RKO (cell line): Measurements from ENCODE around the gene NMUR2.

Source experiments
- DNase-seq: peaks from one replicate; pipeline ENCODE4 v3.0.0-alpha.2; 2016; ENCODE audit warnings: low spot score

The NMUR2 gene

GRCh38 chr5:152405145-152405544, at the start of gene NMUR2:
NMUR2 (minus strand) TSS chr5:152405279; CDS start chr5:152405113, 166 bp downstream.
- DNase-seq: no peak

GRCh38 chr5:152443935-152444334, 38.9 kb upstream of the NMUR2 start:
- no peak for DNase-seq

GRCh38 chr5:152439791-152440190, 34.7 kb upstream of the NMUR2 start:
- no peak for DNase-seq

- no peak for DNase-seq
Observed at GRCh38 chr5:152437866-152438265, 32.8 kb upstream of the NMUR2 start.

- DNase-seq: no peak
Observed at GRCh38 chr5:152427721-152428120, 22.6 kb upstream of the NMUR2 start.

- DNase-seq: no peak
Observed at GRCh38 chr5:152425083-152425482, 20.0 kb upstream of the NMUR2 start.

- DNase-seq: no peak
Observed at GRCh38 chr5:152424501-152424900, 19.4 kb upstream of the NMUR2 start.

- no peak for DNase-seq
Observed at GRCh38 chr5:152422081-152422480, 17.0 kb upstream of the NMUR2 start.

GRCh38 chr5:152412129-152412528, 7.0 kb upstream of the NMUR2 start:
- DNase-seq: no peak

GRCh38 chr5:152406082-152406481, 1.0 kb upstream of the NMUR2 start:
- DNase-seq: no peak

GRCh38 chr5:152404494-152404893, 585 bp downstream of the NMUR2 start:
- no peak for DNase-seq

- DNase-seq: no peak
Observed at GRCh38 chr5:152403046-152403445, 2.0 kb downstream of the NMUR2 start.

GRCh38 chr5:152400846-152401245, 4.2 kb downstream of the NMUR2 start:
- no peak for DNase-seq

GRCh38 chr5:152397581-152397980, 7.5 kb downstream of the NMUR2 start:
- DNase-seq: no peak

- no peak for DNase-seq
Observed at GRCh38 chr5:152393441-152393840, 11.6 kb downstream of the NMUR2 start.

- DNase-seq: no peak
Observed at GRCh38 chr5:152389208-152389849, 15.8 kb downstream of the NMUR2 start.

- DNase-seq: no peak
Observed at GRCh38 chr5:152388610-152389009, 16.5 kb downstream of the NMUR2 start.

- DNase-seq: no peak
Observed at GRCh38 chr5:152380415-152381123, 24.5 kb downstream of the NMUR2 start.

- peak; percentile 24 for DNase-seq
Observed at GRCh38 chr5:152379331-152379730, 25.7 kb downstream of the NMUR2 start.

- DNase-seq: no peak
Observed at GRCh38 chr5:152378730-152379129, 26.3 kb downstream of the NMUR2 start.

GRCh38 chr5:152376886-152377285, 28.2 kb downstream of the NMUR2 start:
- no peak for DNase-seq

GRCh38 chr5:152374711-152375275, 30.3 kb downstream of the NMUR2 start:
- DNase-seq: no peak

- DNase-seq: no peak
Observed at GRCh38 chr5:152372875-152373274, 32.2 kb downstream of the NMUR2 start.
